Measurements from ENCODE around the gene PNKD. TPM values are rescaled to one million over a fixed set of nuclear protein-coding genes. Genes with fewer than 3 reads are reported as not detected.

Gene PNKD
- total and polyA plus RNA-seq, 4 donors, result 26.9 to 108 (median 65.7) TPM

DNA sequence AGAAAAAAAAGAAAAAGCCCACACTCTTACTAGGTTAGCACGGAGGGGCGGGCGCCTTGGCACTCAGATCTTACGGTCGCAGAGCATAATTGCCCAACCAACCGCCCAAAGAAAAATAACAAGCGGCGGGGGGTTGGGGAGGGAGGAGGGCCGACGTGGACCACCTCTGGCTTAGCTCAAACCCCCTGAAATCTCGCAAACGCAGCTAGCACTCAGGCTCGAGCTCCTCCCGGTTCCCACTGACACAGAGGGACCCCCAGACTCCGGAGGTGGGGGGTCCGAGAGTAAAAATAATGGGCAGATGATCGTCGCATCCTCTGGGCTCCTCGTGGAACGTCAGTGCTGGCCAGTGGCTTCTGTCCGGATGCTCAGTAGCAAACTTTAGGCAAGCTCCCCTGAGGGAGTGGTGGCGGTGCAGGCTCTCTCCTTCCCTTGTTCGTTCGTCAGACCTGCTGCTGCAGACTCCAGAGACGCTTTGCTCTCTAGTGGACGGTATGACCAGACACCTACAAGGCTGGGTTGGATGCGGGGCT lies 98.4 kb downstream of the PNKD start:
- 38 to 45% methylated on average over 27 of the region's 27 CpGs for WGBS, 2 donors
- intact Hi-C loops (cut with DNase I), result no loop called here
- DNase-seq (peak in 1 of 2 donors; percentile 56), ATAC-seq (ENCODE audit: low FRiP score) (no peak)
- peak overlapping the region in 1 of 2 donors; percentile 54 for H3K27ac ChIP-seq (ENCODE audit: low read depth in 1 of 2, low read length in 2 of 2)
- H3K27me3 ChIP-seq (ENCODE audit: control insufficient read depth in 1 of 2, insufficient read depth in 2 of 2, low read length in 1 of 2), result no peaks in the 10 kb centered on the region
- H3K4me1 ChIP-seq (ENCODE audit: control insufficient read depth in 1 of 2, insufficient read depth in 2 of 2, low read length in 2 of 2), result no peaks in the 10 kb centered on the region
- H3K9me3 ChIP-seq (ENCODE audit: control insufficient read depth, low read length), result no peaks in the 10 kb centered on the region
- H3K36me3 ChIP-seq (ENCODE audit: control insufficient read depth in 1 of 2, insufficient read depth in 2 of 2, low read length in 1 of 2), result no peaks in the 10 kb centered on the region
- H3K4me3 ChIP-seq (ENCODE audit: low read length in 2 of 2), result no peak overlapping the region

GRCh38 chr2:218369330-218369729 lies 99.0 kb downstream of the PNKD start:
- intact Hi-C loops (cut with DNase I), result no loop called here
- DNase-seq (peak in 1 of 2 donors; percentile 45), ATAC-seq (ENCODE audit: low FRiP score) (no peak)
- no peaks in the 10 kb centered on the region for H3K9me3 ChIP-seq (ENCODE audit: control insufficient read depth, low read length)
- no peaks in the 10 kb centered on the region for H3K27me3 ChIP-seq (ENCODE audit: control insufficient read depth in 1 of 2, insufficient read depth in 2 of 2, low read length in 1 of 2)
- WGBS, 2 donors, result 57 to 64% methylated on average over 2 of the region's 2 CpGs
- no peak overlapping the region for H3K27ac ChIP-seq (ENCODE audit: low read depth in 1 of 2, low read length in 2 of 2)
- H3K4me3 ChIP-seq (ENCODE audit: low read length in 2 of 2), result no peak overlapping the region
- no peaks in the 10 kb centered on the region for H3K4me1 ChIP-seq (ENCODE audit: control insufficient read depth in 1 of 2, insufficient read depth in 2 of 2, low read length in 2 of 2)
- no peaks in the 10 kb centered on the region for H3K36me3 ChIP-seq (ENCODE audit: control insufficient read depth in 1 of 2, insufficient read depth in 2 of 2, low read length in 1 of 2)

DNA sequence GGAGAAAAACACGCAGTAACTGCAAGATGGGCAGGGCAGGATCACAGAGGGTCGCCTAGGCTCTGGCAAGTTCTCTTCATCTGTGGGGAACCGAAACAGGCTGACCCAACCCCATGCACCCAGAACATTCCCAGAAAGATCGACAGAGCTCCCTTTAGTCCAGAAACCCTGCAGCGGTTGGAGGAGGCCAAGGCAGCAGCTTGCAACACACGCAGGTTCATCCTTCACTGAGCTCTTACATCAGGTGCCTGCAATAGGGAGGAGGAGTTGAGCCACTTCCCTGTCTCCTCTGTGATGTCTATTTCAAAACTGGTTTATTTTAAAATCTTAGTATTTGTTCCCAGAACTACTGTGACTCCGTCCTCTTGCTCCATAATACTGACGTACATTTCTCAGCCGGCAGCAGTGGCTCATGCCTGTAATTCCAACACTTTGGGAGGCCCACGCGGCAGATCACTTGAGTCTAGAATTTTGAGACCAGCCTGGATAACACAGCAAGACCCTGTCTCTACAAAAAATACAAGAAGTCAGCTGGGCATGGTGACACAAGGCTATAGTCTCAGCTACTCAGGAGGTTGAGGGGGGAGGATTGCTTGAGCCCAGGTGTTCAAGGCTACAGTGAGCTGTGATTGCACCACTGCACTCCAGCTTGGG lies 100.2 kb downstream of the PNKD start:
- Histone ChIP-seq H3K27ac (ENCODE audit: low read depth in 1 of 2, low read length in 2 of 2) (peak overlapping the region in 1 of 2 donors; percentile 17), H3K36me3 (ENCODE audit: control insufficient read depth in 1 of 2, insufficient read depth in 2 of 2, low read length in 1 of 2) (no peaks in the 10 kb centered on the region), H3K27me3 (ENCODE audit: control insufficient read depth in 1 of 2, insufficient read depth in 2 of 2, low read length in 1 of 2) (no peaks in the 10 kb centered on the region), H3K4me1 (ENCODE audit: control insufficient read depth in 1 of 2, insufficient read depth in 2 of 2, low read length in 2 of 2) (no peaks in the 10 kb centered on the region), H3K4me3 (ENCODE audit: low read length in 2 of 2) (no peak overlapping the region), H3K9me3 (ENCODE audit: control insufficient read depth, low read length) (no peaks in the 10 kb centered on the region)
- 58 to 62% methylated on average over 11 of the region's 11 CpGs for WGBS, 2 donors
- intact Hi-C loops (cut with DNase I), result loop anchor here in 1 of 2 donors (2.0 kb wide), 1 partner anchor 24 kb away; no protein-coding TSS in a partner anchor
- DNase-seq (peak in 1 of 2 donors; percentile 78), ATAC-seq (ENCODE audit: low FRiP score) (no peak)

GRCh38 chr2:218371983-218372350 lies 101.6 kb downstream of the PNKD start:
- Histone ChIP-seq H3K4me1 (ENCODE audit: control insufficient read depth in 1 of 2, insufficient read depth in 2 of 2, low read length in 2 of 2) (no peaks in the 10 kb centered on the region), H3K36me3 (ENCODE audit: control insufficient read depth in 1 of 2, insufficient read depth in 2 of 2, low read length in 1 of 2) (no peaks in the 10 kb centered on the region), H3K27me3 (ENCODE audit: control insufficient read depth in 1 of 2, insufficient read depth in 2 of 2, low read length in 1 of 2) (no peaks in the 10 kb centered on the region), H3K27ac (ENCODE audit: low read depth in 1 of 2, low read length in 2 of 2) (no peak overlapping the region), H3K9me3 (ENCODE audit: control insufficient read depth, low read length) (no peaks in the 10 kb centered on the region), H3K4me3 (ENCODE audit: low read length in 2 of 2) (no peak overlapping the region)
- no peak for ATAC-seq (ENCODE audit: low FRiP score)
- intact Hi-C loops (cut with DNase I), result loop anchor here in 1 of 2 donors (2.0 kb wide), 1 partner anchor 23 kb away; no protein-coding TSS in a partner anchor
- peak in 1 of 2 donors; percentile 32 for DNase-seq

DNA sequence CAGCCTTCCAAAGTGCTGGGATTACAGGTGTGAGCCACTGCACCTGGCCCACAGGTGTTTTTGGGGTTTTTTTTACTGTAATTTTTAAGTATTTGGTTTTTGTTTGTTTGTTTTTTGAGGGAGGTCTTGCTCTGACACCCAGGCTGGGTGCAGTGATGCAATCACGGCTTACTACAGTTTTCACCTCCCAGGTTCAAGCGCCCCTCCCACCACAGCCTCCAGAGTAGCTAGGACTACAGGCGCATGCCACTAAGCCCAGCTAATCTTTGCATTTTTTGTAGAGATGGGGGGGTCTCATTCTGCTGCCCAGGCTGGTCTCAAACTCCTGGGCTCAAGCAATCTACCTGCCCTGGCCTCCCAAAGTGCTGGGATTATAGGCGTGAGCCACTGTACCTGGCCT lies 104.5 kb downstream of the PNKD start:
- 72 to 73% methylated on average over 4 of the region's 4 CpGs for WGBS, 2 donors
- Histone ChIP-seq H3K9me3 (ENCODE audit: control insufficient read depth, low read length) (no peaks in the 10 kb centered on the region), H3K27me3 (ENCODE audit: control insufficient read depth in 1 of 2, insufficient read depth in 2 of 2, low read length in 1 of 2) (no peaks in the 10 kb centered on the region), H3K4me1 (ENCODE audit: control insufficient read depth in 1 of 2, insufficient read depth in 2 of 2, low read length in 2 of 2) (no peaks in the 10 kb centered on the region), H3K36me3 (ENCODE audit: control insufficient read depth in 1 of 2, insufficient read depth in 2 of 2, low read length in 1 of 2) (no peaks in the 10 kb centered on the region), H3K27ac (ENCODE audit: low read depth in 1 of 2, low read length in 2 of 2) (no peak overlapping the region), H3K4me3 (ENCODE audit: low read length in 2 of 2) (no peak overlapping the region)
- ATAC-seq (ENCODE audit: low FRiP score), result no peak
- DNase-seq, result peak in 1 of 2 donors; percentile 3
- intact Hi-C loops (cut with DNase I), result no loop called here

DNA sequence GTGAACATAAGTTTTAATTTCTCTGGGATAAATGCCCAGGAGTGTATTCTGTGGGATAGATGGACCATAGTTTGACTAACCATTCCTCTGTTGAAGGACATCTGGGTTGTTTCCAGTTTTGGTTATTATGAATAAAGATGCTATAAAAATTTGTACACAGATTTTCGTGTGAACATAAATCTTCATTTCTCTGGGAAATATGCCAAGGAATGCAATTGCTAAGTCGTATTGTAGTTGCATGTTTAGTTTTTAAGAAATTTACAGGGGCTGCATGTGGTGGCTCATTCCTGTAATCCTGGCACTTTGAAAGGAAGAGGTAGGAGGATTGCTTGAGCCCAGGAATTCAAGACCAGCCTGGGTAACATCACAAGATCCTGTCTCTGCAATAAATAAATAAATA lies 104.9 kb downstream of the PNKD start:
- H3K27ac ChIP-seq (ENCODE audit: low read depth in 1 of 2, low read length in 2 of 2), result no peak overlapping the region
- intact Hi-C loops (cut with DNase I), result no loop called here
- 11 to 14% methylated on average over 2 of the region's 2 CpGs for WGBS, 2 donors
- no peaks in the 10 kb centered on the region for H3K9me3 ChIP-seq (ENCODE audit: control insufficient read depth, low read length)
- H3K4me1 ChIP-seq (ENCODE audit: control insufficient read depth in 1 of 2, insufficient read depth in 2 of 2, low read length in 2 of 2), result no peaks in the 10 kb centered on the region
- DNase-seq (no peak), ATAC-seq (ENCODE audit: low FRiP score) (no peak)
- H3K36me3 ChIP-seq (ENCODE audit: control insufficient read depth in 1 of 2, insufficient read depth in 2 of 2, low read length in 1 of 2), result no peaks in the 10 kb centered on the region
- H3K27me3 ChIP-seq (ENCODE audit: control insufficient read depth in 1 of 2, insufficient read depth in 2 of 2, low read length in 1 of 2), result no peaks in the 10 kb centered on the region
- H3K4me3 ChIP-seq (ENCODE audit: low read length in 2 of 2), result no peak overlapping the region

DNA sequence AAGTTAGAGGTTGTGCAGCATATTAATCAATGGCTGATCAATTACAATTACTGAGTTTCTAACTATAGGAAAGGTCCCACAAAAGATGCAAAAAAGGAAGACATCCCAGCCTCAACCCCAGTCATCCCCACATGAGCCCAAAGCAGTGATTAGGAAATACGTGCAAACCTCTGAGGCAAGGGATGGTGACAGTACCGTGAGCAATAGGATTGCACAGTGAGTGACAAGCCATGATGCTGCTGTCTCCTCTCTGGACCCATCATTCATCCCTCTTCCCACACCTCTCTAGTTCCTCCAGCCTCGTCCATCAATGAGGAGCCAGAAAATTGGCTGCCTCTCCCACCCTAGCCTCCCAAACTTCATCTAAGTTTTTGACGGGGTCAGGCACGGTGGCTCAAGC lies 107.7 kb downstream of the PNKD start:
- ATAC-seq (ENCODE audit: low FRiP score) (no peak), DNase-seq (no peak)
- Histone ChIP-seq H3K36me3 (ENCODE audit: control insufficient read depth in 1 of 2, insufficient read depth in 2 of 2, low read length in 1 of 2) (no peaks in the 10 kb centered on the region), H3K9me3 (ENCODE audit: control insufficient read depth, low read length) (no peaks in the 10 kb centered on the region), H3K27me3 (ENCODE audit: control insufficient read depth in 1 of 2, insufficient read depth in 2 of 2, low read length in 1 of 2) (no peaks in the 10 kb centered on the region), H3K4me3 (ENCODE audit: low read length in 2 of 2) (no peak overlapping the region), H3K4me1 (ENCODE audit: control insufficient read depth in 1 of 2, insufficient read depth in 2 of 2, low read length in 2 of 2) (no peaks in the 10 kb centered on the region), H3K27ac (ENCODE audit: low read depth in 1 of 2, low read length in 2 of 2) (no peak overlapping the region)
- whole genome bisulfite sequencing, 2 donors, result 88 to 90% methylated on average over 5 of the region's 5 CpGs
- intact Hi-C loops (cut with DNase I), result no loop called here

GRCh38 chr2:218381916-218382366 lies 111.6 kb downstream of the PNKD start, which contains the start of gene SLC11A1:
TSS of gene SLC11A1 (plus strand) at chr2:218382273. CDS start at chr2:218382369, 96 bp downstream.
- H3K36me3 ChIP-seq (ENCODE audit: control insufficient read depth in 1 of 2, insufficient read depth in 2 of 2, low read length in 1 of 2), result no peaks in the 10 kb centered on the region
- ATAC-seq (ENCODE audit: low FRiP score), result peak; percentile 67
- intact Hi-C loops (cut with DNase I), result no loop called here
- no peaks in the 10 kb centered on the region for H3K9me3 ChIP-seq (ENCODE audit: control insufficient read depth, low read length)
- no peaks in the 10 kb centered on the region for H3K4me1 ChIP-seq (ENCODE audit: control insufficient read depth in 1 of 2, insufficient read depth in 2 of 2, low read length in 2 of 2)
- no peaks in the 10 kb centered on the region for H3K27me3 ChIP-seq (ENCODE audit: control insufficient read depth in 1 of 2, insufficient read depth in 2 of 2, low read length in 1 of 2)
- peak in 1 of 2 donors; percentile 88 for DNase-seq
- no peak within 1 kb of the TSS for H3K4me3 ChIP-seq (ENCODE audit: low read length in 2 of 2)
- H3K27ac ChIP-seq (ENCODE audit: low read depth in 1 of 2, low read length in 2 of 2), result no peak within 1 kb of the TSS
- WGBS, 2 donors, result 81 to 86% methylated on average over 13 of the region's 13 CpGs

DNA sequence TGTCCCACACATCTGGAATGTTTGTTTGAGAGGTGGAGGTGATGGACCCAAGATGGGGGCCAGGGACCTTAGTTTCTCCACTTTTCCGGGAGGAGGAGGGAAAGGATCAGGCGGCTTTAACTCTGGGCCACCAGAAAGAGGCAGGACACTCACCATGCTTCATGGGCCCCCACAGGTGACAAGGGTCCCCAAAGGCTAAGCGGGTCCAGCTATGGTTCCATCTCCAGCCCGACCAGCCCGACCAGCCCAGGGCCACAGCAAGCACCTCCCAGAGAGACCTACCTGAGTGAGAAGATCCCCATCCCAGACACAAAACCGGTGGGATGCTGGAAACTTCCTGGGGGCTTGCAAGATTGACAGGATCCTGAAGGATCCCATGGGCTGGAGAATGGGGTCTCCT lies 112.5 kb downstream of the PNKD start:
- ATAC-seq (ENCODE audit: low FRiP score) (no peak), DNase-seq (no peak)
- WGBS, 2 donors, result 94 to 97% methylated on average over 6 of the region's 6 CpGs
- H3K27me3 ChIP-seq (ENCODE audit: control insufficient read depth in 1 of 2, insufficient read depth in 2 of 2, low read length in 1 of 2), result no peaks in the 10 kb centered on the region
- H3K27ac ChIP-seq (ENCODE audit: low read depth in 1 of 2, low read length in 2 of 2), result no peak overlapping the region
- H3K36me3 ChIP-seq (ENCODE audit: control insufficient read depth in 1 of 2, insufficient read depth in 2 of 2, low read length in 1 of 2), result no peaks in the 10 kb centered on the region
- intact Hi-C loops (cut with DNase I), result no loop called here
- H3K4me1 ChIP-seq (ENCODE audit: control insufficient read depth in 1 of 2, insufficient read depth in 2 of 2, low read length in 2 of 2), result no peaks in the 10 kb centered on the region
- H3K4me3 ChIP-seq (ENCODE audit: low read length in 2 of 2), result no peak overlapping the region
- H3K9me3 ChIP-seq (ENCODE audit: control insufficient read depth, low read length), result no peaks in the 10 kb centered on the region

All from aorta (tissue), 5 donors.